HCT116 (cell line): ENCODE results near the gene ANKRD55. TPM values are rescaled to one million over a fixed set of nuclear protein-coding genes. Genes with fewer than 3 reads are reported as not detected.

Experiments used
- ATAC-seq: fragments of 200-7000 bp; cut with Tn5 transposase; 2 replicates; pipeline ENCODE4 v1.9.1; 2020; ENCODE audit warnings: mild to moderate bottlenecking, moderate library complexity
- BruUV-seq: library from RNA; stranded (reverse); fragments of 400-500 nt; replicated peaks from 2 replicates; lab custom pipeline; 2021; lab: Mats Ljungman, UMichigan
- CTCF ChIA-PET: fragments of 300-600 bp; sonication (Branson Sonifier 250); formaldehyde crosslinking; loops from one replicate; lab custom pipeline; 2021; ENCODE audit warnings: antibody characterized with exemption; lab: Charles Lee
- POLR2A ChIA-PET: fragments of 300-600, 350-600 bp; sonication (Branson Sonifier 250); formaldehyde crosslinking; loops from one replicate; lab custom pipeline; 2021; ENCODE audit warnings: antibody characterized with exemption; lab: Charles Lee
- RAD21 ChIA-PET, 2 experiments: fragments of 300-600 bp; sonication (Branson Sonifier 250); formaldehyde crosslinking; loops; one replicate each; lab custom pipeline; 2023; ENCODE audit warnings: low total read pairs in 2 of 2; ENCODE audit not compliant: uncharacterized antibody in 2 of 2, unreplicated experiment in 2 of 2, low non-redundant PET in 1 of 2; lab: Charles Lee
- DNase-seq: peaks from one replicate; pipeline ENCODE4 v3.0.0-alpha.2; 2010; ENCODE audit warnings: low read depth, low spot score
- H2AFZ ChIP-seq: fragments of 200-600 bp; shearing (Covaris generic), sonication (generic); 2 replicates; pipeline ENCODE4 v1.6.1; 2017; ENCODE audit warnings: low read depth, mixed run types, mixed read lengths, antibody characterized with exemption, low read length; ENCODE audit not compliant: poor library complexity, severe bottlenecking
- H3K27ac ChIP-seq: 2 replicates; pipeline ENCODE4 v1.5.1; 2012; ENCODE audit warnings: low read depth, low read length
- H3K27me3 ChIP-seq: fragments of 200-600 bp; sonication (generic); 2 replicates; pipeline ENCODE4 v1.6.1; 2016; ENCODE audit warnings: mixed run types, low read length, mixed read lengths; ENCODE audit not compliant: insufficient read depth
- H3K36me3 ChIP-seq, 2 experiments: fragments of 200-500 bp in 1 of 2; fragments of 200-600 bp in 1 of 2; sonication (Bioruptor generic) in 1 of 2; sonication (generic) in 1 of 2; 2 replicates each; pipeline versions ENCODE4 v1.5.1 to v1.6.1; 2014 to 2016; ENCODE audit warnings: low read length in 2 of 2, inconsistent platforms in 1 of 2, mixed read lengths in 1 of 2, mixed run types in 1 of 2; ENCODE audit not compliant: insufficient read depth in 2 of 2, control insufficient read depth in 1 of 2
- H3K4me1 ChIP-seq, 2 experiments: fragments of 200-600 bp in 1 of 2; sonication (generic) in 1 of 2; 2 replicates each; pipeline versions ENCODE4 v1.5.1 to v1.6.1; 2012 to 2017; ENCODE audit warnings: low read length in 2 of 2, inconsistent platforms in 1 of 2, mild to moderate bottlenecking in 1 of 2, mixed read lengths in 1 of 2, mixed run types in 1 of 2, moderate library complexity in 1 of 2; ENCODE audit not compliant: insufficient read depth in 2 of 2, control insufficient read depth in 1 of 2
- H3K4me2 ChIP-seq: fragments of 200-600 bp; sonication (generic); 2 replicates; pipeline ENCODE4 v1.6.1; 2017; ENCODE audit warnings: mixed run types, low read length, mixed read lengths
- H3K4me3 ChIP-seq, 2 experiments: fragments of 200-600 bp in 1 of 2; sonication (generic) in 1 of 2; replicated peaks in 1 of 2; 2 replicates each; pipeline ENCODE4 v1.5.1; 2011 to 2016; ENCODE audit warnings: low read length in 2 of 2, control low read depth in 1 of 2, low read depth in 1 of 2, mild to moderate bottlenecking in 1 of 2, mixed read lengths in 1 of 2, mixed run types in 1 of 2
- H3K79me2 ChIP-seq: fragments of 200-600 bp; sonication (generic); 2 replicates; pipeline ENCODE4 v1.6.1; 2017; ENCODE audit warnings: mild to moderate bottlenecking, mixed run types, low read length, moderate library complexity, mixed read lengths; ENCODE audit not compliant: insufficient read depth
- H3K9ac ChIP-seq: fragments of 200-600 bp; sonication (generic); 2 replicates; pipeline ENCODE4 v1.6.1; 2016; ENCODE audit warnings: low read length, mixed read lengths
- H3K9me2 ChIP-seq: fragments of 200-600 bp; sonication (generic), shearing (Covaris generic); 2 replicates; pipeline ENCODE4 v1.6.1; 2017; ENCODE audit warnings: mixed run types, mild to moderate bottlenecking, moderate library complexity; ENCODE audit not compliant: insufficient read depth
- H3K9me3 ChIP-seq, 2 experiments: fragments of 200-500 bp in 1 of 2; fragments of 200-600 bp in 1 of 2; sonication (Bioruptor generic) in 1 of 2; sonication (generic) in 1 of 2; 2 replicates each; pipeline ENCODE4 v1.6.1; 2014 to 2017; ENCODE audit warnings: low read length in 2 of 2, mixed read lengths in 2 of 2, inconsistent platforms in 1 of 2, low read depth in 1 of 2, mild to moderate bottlenecking in 1 of 2, mixed run types in 1 of 2, moderate library complexity in 1 of 2; ENCODE audit not compliant: control insufficient read depth in 1 of 2, insufficient read depth in 1 of 2
- H4K20me1 ChIP-seq: fragments of 200-600 bp; sonication (generic), shearing (Covaris generic); 2 replicates; pipeline ENCODE4 v1.6.1; 2017; ENCODE audit warnings: mixed run types, mild to moderate bottlenecking, moderate library complexity; ENCODE audit not compliant: insufficient read depth
- CBX3 ChIP-seq: IDR thresholded peaks from 2 replicates; pipeline ENCODE4 v1.6.1; 2012; ENCODE audit warnings: low read depth
- CEBPB ChIP-seq: IDR thresholded peaks from 2 replicates; pipeline ENCODE4 v1.6.1; 2012; ENCODE audit warnings: low read depth
- ELF1 ChIP-seq: IDR thresholded peaks from 2 replicates; pipeline ENCODE4 v1.6.1; 2012; ENCODE audit warnings: low read depth, borderline replicate concordance
- EZH2phosphoT487 ChIP-seq: fragments of 200-600 bp; IDR thresholded peaks from 2 replicates; pipeline ENCODE4 v1.6.1; 2018; ENCODE audit warnings: antibody characterized with exemption, borderline replicate concordance
- FOSL1 ChIP-seq: IDR thresholded peaks from 2 replicates; pipeline ENCODE4 v1.6.1; 2012; ENCODE audit warnings: low read depth
- JUND ChIP-seq: IDR thresholded peaks from 2 replicates; pipeline ENCODE4 v1.6.1; 2012
- MAX ChIP-seq: IDR thresholded peaks from 2 replicates; pipeline ENCODE4 v1.6.1; 2012
- POLR2AphosphoS5 ChIP-seq: IDR thresholded peaks from 2 replicates; pipeline ENCODE4 v1.6.1; 2011; ENCODE audit warnings: mild to moderate bottlenecking, low read depth, low read length, moderate library complexity
- REST ChIP-seq: IDR thresholded peaks from 2 replicates; pipeline ENCODE4 v1.6.1; 2012; ENCODE audit warnings: low read depth
- SIN3A ChIP-seq: IDR thresholded peaks from 2 replicates; pipeline ENCODE4 v1.6.1; 2012; ENCODE audit warnings: low read depth
- SP1 ChIP-seq: IDR thresholded peaks from 2 replicates; pipeline ENCODE4 v1.6.1; 2012; ENCODE audit warnings: low read depth
- SRF ChIP-seq: IDR thresholded peaks from 2 replicates; pipeline ENCODE4 v1.6.1; 2012; ENCODE audit warnings: low read depth
- intact Hi-C: fragments of 100-400 bp; cut with micrococcal nuclease; formaldehyde crosslinking; loops from 2 replicates; pipeline ENCODE4 v1.10.0; 2022
- total RNA-seq: library from RNA; stranded (reverse); gene quantifications from one replicate; pipeline ENCODE4 v1.2.1, GENCODE V29; 2021; ENCODE audit not compliant: unreplicated experiment

The ANKRD55 gene
- total RNA-seq, 1 experiment from 2014 or later: not detected

GRCh38 chr5:56212130-56212879, 20.8 kb downstream of the ANKRD55 start (continued):
- no peak for TF ChIP-seq REST
- no peak for TF ChIP-seq SIN3A
- TF ChIP-seq EZH2phosphoT487: no peak
- TF ChIP-seq POLR2AphosphoS5: no peak
- TF ChIP-seq CBX3: no peak

- no peaks in the 10 kb centered on the region for H4K20me1 ChIP-seq
- BruUV-seq: no TSS peak
- no peaks in the 10 kb centered on the region for H3K9me2 ChIP-seq
- DNase-seq (peak; percentile 88), ATAC-seq (peak; percentile 91)
- ChIA-PET RAD21 (no interaction called here), POLR2A (no interaction called here), CTCF (no interaction called here)
- intact Hi-C loops: no loop called here
- H2AFZ ChIP-seq: peak overlapping the region; percentile 75
- H3K4me1 ChIP-seq: peaks cover 13 to 23% of the 10 kb centered on the region in 2 experiments
- no peaks in the 10 kb centered on the region for H3K79me2 ChIP-seq
- no peaks in the 10 kb centered on the region for H3K27me3 ChIP-seq
- H3K9ac ChIP-seq: 0 out of 2 replicates have a peak overlapping the region, but pooled peaks have one; percentile 5
- no peak overlapping the region for H3K27ac ChIP-seq
- H3K4me3 ChIP-seq: peak overlapping the region in 1 of 2 experiments; percentile 26; a peak in 2 of 4 replicates
- TF ChIP-seq MAX (peak; percentile 52; the same call in 1 of the 2 replicates), CBX3 (peak; percentile 61; the same call in 1 of the 2 replicates), JUND (peak; percentile 82), ELF1 (no peak), SRF (no peak), SP1 (peak; percentile 88), CEBPB (peak; percentile 96), FOSL1 (peak; percentile 66)
- peak overlapping the region; percentile 76 for H3K4me2 ChIP-seq
- no peaks in the 10 kb centered on the region for H3K9me3 ChIP-seq
- no peaks in the 10 kb centered on the region for H3K36me3 ChIP-seq
Observed at GRCh38 chr5:56211298-56211865, 21.7 kb downstream of the ANKRD55 start.
